ENCODE measurements around the gene SLC22A23. TPM values are rescaled to one million over a fixed set of nuclear protein-coding genes. Genes with fewer than 3 reads are reported as not detected.

SLC22A23 gene
- total and polyA plus RNA-seq, 2 of the 4 experiments (the other 2 are of a cell fraction): 0.72 to 1.6 TPM

DNA sequence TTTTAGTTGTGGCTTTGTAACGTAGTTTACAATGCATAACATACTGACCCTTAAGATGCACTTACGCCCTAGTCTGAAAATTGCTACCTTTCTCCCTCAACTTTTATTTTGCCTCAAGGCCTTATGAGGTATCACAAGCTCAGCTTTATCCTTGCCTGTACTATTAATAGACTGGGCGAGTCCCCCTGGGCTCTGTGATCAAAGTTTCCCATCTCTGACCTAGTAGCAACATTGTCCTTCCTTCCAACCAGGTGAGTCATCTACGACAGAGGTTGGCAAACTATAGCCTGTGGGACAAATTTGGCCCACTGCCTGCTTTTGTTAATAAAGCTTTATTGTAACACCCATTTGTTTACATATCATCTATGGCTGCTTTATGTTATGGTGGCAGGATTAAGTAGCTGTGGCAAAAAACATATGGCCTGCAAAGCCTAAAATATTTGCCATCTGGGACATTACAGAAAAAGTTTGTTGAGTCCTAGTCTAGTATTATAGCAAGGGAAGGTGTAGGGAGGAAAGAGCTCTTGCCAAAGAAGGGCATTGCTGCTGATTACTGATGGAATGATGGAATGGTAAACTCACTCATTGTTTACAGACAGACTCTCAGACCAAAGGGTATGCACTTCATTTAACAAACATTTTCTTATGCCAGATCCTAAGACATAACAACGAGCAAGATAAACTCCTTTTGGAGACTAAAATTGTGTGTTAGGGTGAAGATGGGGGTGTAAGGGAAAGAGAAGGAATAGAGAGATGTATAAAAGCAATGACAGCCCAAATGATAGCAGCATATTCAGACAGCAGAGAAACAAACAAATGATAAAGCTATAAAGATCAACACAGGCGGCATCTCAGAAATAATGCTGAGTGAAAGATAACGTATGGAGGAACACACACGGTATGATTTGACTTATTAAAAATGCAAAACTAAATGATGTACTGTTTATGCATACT, 74.2 kb downstream of the SLC22A23 start:
- Histone ChIP-seq H3K79me1 (ENCODE audit: low read depth in 1 of 2, low read length in 2 of 2) (no peaks in the 10 kb centered on the region), H3K23ac (ENCODE audit: low read depth, low read length) (no peak overlapping the region), H3K36me3 (ENCODE audit: control insufficient read depth, insufficient read depth, low read length) (no peaks in the 10 kb centered on the region), H3K4ac (ENCODE audit: low read depth, low read length) (no peak overlapping the region), H3K14ac (replicated peaks; ENCODE audit: low read depth, low read length) (no peak overlapping the region), H3K4me3 (ENCODE audit: insufficient read depth, low read depth, low read length) (no peak overlapping the region), H4K5ac (ENCODE audit: low read depth, low read length) (no peak overlapping the region), H3K9ac (ENCODE audit: low read depth, low read length) (no peak overlapping the region), H2BK15ac (ENCODE audit: low read depth, low read length) (no peak overlapping the region), H3K4me2 (ENCODE audit: low read depth, low read length) (no peak overlapping the region), H3K27ac (ENCODE audit: insufficient read depth, low read length) (no peak overlapping the region), H3K56ac (ENCODE audit: extremely low read depth, insufficient read depth, low read length) (no peak overlapping the region), H3K18ac (ENCODE audit: low read depth, low read length) (no peak overlapping the region), H4K20me1 (ENCODE audit: insufficient read depth, low read length) (no peaks in the 10 kb centered on the region), H2BK20ac (ENCODE audit: low read depth, low read length) (no peak overlapping the region), H3K9me1 (ENCODE audit: insufficient read depth, low read length) (no peaks in the 10 kb centered on the region), H4K8ac (ENCODE audit: low read depth in 2 of 2, low read length in 2 of 2) (no peak overlapping the region), H2BK5ac (ENCODE audit: low read depth, low read length, poor library complexity, severe bottlenecking) (no peak overlapping the region), H3K9me3 (ENCODE audit: control insufficient read depth, insufficient read depth, low read length) (0 out of 2 replicates have a peak, but pooled peaks cover 2% of the 10 kb centered on the region), H2BK120ac (ENCODE audit: low read depth, low read length) (no peak overlapping the region), H3K4me1 (ENCODE audit: control insufficient read depth, insufficient read depth, low read length) (0 out of 2 replicates have a peak, but pooled peaks cover 2% of the 10 kb centered on the region), H2AK5ac (ENCODE audit: low read depth, low read length) (no peak overlapping the region), H2AFZ (replicated peaks; ENCODE audit: low read length, poor library complexity) (no peak overlapping the region), H4K91ac (ENCODE audit: insufficient read depth, low read depth, low read length) (no peak overlapping the region), H2AK9ac (replicated peaks; ENCODE audit: low read depth, low read length, poor library complexity) (no peak overlapping the region), H3K27me3 (ENCODE audit: control insufficient read depth, insufficient read depth, low read length) (peaks cover 35% of the 10 kb centered on the region)
- intact Hi-C loops (cut with micrococcal nuclease): no loop called here
- DNase-seq: peak; percentile 14
- TF ChIP-seq FOS (IDR thresholded peaks at IDR 0.05; ENCODE audit: low read depth, low read length) (no peak), CEBPB (IDR thresholded peaks at IDR 0.05; ENCODE audit: low read depth, low read length) (no peak)
- WGBS, 2 experiments (ENCODE audit: extremely low coverage in 2 of 2, insufficient read length in 1 of 2): 60% methylated on average over 1 of the region's 8 CpGs; no CpG with 5 or more reads in 1 of the 2 experiments
- no TSS peak for BruUV-seq (replicated peaks)
- dilution Hi-C loops (cut with HindIII; ENCODE audit: low sequenced_read_pairs, unreplicated experiment): no loop called here
- CTCF ChIA-PET: no interaction called here
- POLR2A ChIA-PET (ENCODE audit: unreplicated experiment): no interaction called here
- no peak; the same call in 1 of the 2 replicates for ATAC-seq (ENCODE audit: low read depth)
- in situ Hi-C loops (cut with MboI; ENCODE audit: low sequenced_read_pairs): no loop called here
